ENCODE results near the gene KCNN3. TPM values are rescaled to one million over a fixed set of nuclear protein-coding genes. Genes with fewer than 3 reads are reported as not detected.

Gene KCNN3
- total RNA-seq, 1 experiment from 2014 or later: 1.3 TPM

GRCh38 chr1:154659823-154660592 is 210.1 kb downstream of the KCNN3 start:
- no peaks in the 10 kb centered on the region for H3K27me3 Mint-ChIP-seq (ENCODE audit: low read depth)
- ChIA-PET POLR2A (no interaction called here), CTCF (interaction anchor here (0.7 to 1.3 kb wide), 4 partner anchors 10 to 181 kb away, joined by 3 to 4 read pairs (median 4); no protein-coding TSS in a partner anchor)
- DNase-seq (ENCODE audit: low spot score): no peak
- ATAC-seq: no peak
- H3K9me3 Mint-ChIP-seq: peaks cover 2% of the 10 kb centered on the region; the same call in 1 of the 2 replicates
- no peak overlapping the region for H3K4me3 Mint-ChIP-seq
- TF ChIP-seq JUN (CRISPR knock-in tag; IDR thresholded peaks at IDR 0.05) (no peak), NR2C2 (CRISPR knock-in tag; IDR thresholded peaks at IDR 0.05) (no peak), IRF2 (CRISPR knock-in tag; IDR thresholded peaks at IDR 0.05; ENCODE audit: borderline replicate concordance, low read depth) (no peak), ZNF396 (CRISPR knock-in tag; IDR thresholded peaks at IDR 0.05; ENCODE audit: borderline replicate concordance) (no peak), TEAD1 (CRISPR knock-in tag; IDR thresholded peaks at IDR 0.05) (no peak), CBFB (CRISPR knock-in tag; IDR thresholded peaks at IDR 0.05; ENCODE audit: low read depth) (no peak), E2F5 (CRISPR knock-in tag; IDR thresholded peaks at IDR 0.05) (no peak), FOXK1 (CRISPR knock-in tag; IDR thresholded peaks at IDR 0.05) (no peak), ZNF121 (CRISPR knock-in tag; IDR thresholded peaks at IDR 0.05) (no peak), E2F4 (CRISPR knock-in tag; IDR thresholded peaks at IDR 0.05; ENCODE audit: borderline replicate concordance, low read depth) (no peak)
- TF ChIP-seq, protein P1, sequence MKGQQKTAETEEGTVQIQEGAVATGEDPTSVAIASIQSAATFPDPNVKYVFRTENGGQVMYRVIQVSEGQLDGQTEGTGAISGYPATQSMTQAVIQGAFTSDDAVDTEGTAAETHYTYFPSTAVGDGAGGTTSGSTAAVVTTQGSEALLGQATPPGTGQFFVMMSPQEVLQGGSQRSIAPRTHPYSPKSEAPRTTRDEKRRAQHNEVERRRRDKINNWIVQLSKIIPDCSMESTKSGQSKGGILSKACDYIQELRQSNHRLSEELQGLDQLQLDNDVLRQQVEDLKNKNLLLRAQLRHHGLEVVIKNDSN (CRISPR knock-in tag; IDR thresholded peaks at IDR 0.05): no peak
- no peaks in the 10 kb centered on the region for H3K36me3 Mint-ChIP-seq
- no peak overlapping the region for H3K27ac Mint-ChIP-seq
- H3K4me1 Mint-ChIP-seq: no peaks in the 10 kb centered on the region

DNA sequence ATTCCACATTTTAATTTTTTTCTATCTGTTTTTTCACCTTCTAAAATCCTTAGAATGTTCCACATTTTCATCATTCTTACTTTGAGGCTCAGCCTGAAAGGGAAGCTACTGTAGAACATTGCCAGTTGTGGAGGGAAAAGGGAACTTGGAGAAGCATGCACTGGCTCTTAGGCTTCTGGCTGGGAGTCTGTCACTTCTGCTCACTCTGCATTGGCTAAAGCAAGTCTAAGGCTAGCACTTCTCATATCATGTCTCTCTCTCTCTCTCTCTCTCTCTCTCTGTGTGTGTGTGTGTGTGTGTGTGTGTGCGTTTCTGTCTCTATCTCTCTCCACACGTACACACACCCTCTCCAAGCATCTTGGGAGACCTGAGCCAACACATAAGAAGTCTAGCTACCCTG is 212.5 kb downstream of the KCNN3 start:
- no peak for TF ChIP-seq RELA (CRISPR knock-in tag; IDR thresholded peaks at IDR 0.05; ENCODE audit: borderline replicate concordance)
- TF ChIP-seq, protein P2, sequence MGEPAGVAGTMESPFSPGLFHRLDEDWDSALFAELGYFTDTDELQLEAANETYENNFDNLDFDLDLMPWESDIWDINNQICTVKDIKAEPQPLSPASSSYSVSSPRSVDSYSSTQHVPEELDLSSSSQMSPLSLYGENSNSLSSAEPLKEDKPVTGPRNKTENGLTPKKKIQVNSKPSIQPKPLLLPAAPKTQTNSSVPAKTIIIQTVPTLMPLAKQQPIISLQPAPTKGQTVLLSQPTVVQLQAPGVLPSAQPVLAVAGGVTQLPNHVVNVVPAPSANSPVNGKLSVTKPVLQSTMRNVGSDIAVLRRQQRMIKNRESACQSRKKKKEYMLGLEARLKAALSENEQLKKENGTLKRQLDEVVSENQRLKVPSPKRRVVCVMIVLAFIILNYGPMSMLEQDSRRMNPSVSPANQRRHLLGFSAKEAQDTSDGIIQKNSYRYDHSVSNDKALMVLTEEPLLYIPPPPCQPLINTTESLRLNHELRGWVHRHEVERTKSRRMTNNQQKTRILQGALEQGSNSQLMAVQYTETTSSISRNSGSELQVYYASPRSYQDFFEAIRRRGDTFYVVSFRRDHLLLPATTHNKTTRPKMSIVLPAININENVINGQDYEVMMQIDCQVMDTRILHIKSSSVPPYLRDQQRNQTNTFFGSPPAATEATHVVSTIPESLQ (CRISPR knock-in tag; IDR thresholded peaks at IDR 0.05): no peak
- TF ChIP-seq ZNF317 (CRISPR knock-in tag; IDR thresholded peaks at IDR 0.05; ENCODE audit: borderline replicate concordance, low read depth): no peak
- TF ChIP-seq ELF4 (CRISPR knock-in tag; IDR thresholded peaks at IDR 0.05; ENCODE audit: low read depth): no peak
- TF ChIP-seq, protein P3, sequence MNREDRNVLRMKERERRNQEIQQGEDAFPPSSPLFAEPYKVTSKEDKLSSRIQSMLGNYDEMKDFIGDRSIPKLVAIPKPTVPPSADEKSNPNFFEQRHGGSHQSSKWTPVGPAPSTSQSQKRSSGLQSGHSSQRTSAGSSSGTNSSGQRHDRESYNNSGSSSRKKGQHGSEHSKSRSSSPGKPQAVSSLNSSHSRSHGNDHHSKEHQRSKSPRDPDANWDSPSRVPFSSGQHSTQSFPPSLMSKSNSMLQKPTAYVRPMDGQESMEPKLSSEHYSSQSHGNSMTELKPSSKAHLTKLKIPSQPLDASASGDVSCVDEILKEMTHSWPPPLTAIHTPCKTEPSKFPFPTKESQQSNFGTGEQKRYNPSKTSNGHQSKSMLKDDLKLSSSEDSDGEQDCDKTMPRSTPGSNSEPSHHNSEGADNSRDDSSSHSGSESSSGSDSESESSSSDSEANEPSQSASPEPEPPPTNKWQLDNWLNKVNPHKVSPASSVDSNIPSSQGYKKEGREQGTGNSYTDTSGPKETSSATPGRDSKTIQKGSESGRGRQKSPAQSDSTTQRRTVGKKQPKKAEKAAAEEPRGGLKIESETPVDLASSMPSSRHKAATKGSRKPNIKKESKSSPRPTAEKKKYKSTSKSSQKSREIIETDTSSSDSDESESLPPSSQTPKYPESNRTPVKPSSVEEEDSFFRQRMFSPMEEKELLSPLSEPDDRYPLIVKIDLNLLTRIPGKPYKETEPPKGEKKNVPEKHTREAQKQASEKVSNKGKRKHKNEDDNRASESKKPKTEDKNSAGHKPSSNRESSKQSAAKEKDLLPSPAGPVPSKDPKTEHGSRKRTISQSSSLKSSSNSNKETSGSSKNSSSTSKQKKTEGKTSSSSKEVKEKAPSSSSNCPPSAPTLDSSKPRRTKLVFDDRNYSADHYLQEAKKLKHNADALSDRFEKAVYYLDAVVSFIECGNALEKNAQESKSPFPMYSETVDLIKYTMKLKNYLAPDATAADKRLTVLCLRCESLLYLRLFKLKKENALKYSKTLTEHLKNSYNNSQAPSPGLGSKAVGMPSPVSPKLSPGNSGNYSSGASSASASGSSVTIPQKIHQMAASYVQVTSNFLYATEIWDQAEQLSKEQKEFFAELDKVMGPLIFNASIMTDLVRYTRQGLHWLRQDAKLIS (CRISPR knock-in tag; IDR thresholded peaks at IDR 0.05; ENCODE audit: borderline replicate concordance): no peak
- no peak for TF ChIP-seq NR2C2 (CRISPR knock-in tag; IDR thresholded peaks at IDR 0.05)
- TF ChIP-seq ESRRA (CRISPR knock-in tag; IDR thresholded peaks at IDR 0.05; ENCODE audit: borderline replicate concordance): no peak
- TF ChIP-seq JUN (CRISPR knock-in tag; IDR thresholded peaks at IDR 0.05): no peak
- TF ChIP-seq NR1H2 (CRISPR knock-in tag; IDR thresholded peaks at IDR 0.05): no peak
- TF ChIP-seq SMAD3 (CRISPR knock-in tag; IDR thresholded peaks at IDR 0.05; ENCODE audit: borderline replicate concordance): no peak
- no peak for TF ChIP-seq ZNF281 (CRISPR knock-in tag; IDR thresholded peaks at IDR 0.05)
- TF ChIP-seq, protein P4, sequence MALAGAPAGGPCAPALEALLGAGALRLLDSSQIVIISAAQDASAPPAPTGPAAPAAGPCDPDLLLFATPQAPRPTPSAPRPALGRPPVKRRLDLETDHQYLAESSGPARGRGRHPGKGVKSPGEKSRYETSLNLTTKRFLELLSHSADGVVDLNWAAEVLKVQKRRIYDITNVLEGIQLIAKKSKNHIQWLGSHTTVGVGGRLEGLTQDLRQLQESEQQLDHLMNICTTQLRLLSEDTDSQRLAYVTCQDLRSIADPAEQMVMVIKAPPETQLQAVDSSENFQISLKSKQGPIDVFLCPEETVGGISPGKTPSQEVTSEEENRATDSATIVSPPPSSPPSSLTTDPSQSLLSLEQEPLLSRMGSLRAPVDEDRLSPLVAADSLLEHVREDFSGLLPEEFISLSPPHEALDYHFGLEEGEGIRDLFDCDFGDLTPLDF (CRISPR knock-in tag; IDR thresholded peaks at IDR 0.05): no peak
- H3K27me3 Mint-ChIP-seq (ENCODE audit: low read depth): no peaks in the 10 kb centered on the region
- DNase-seq (ENCODE audit: low spot score) (no peak), ATAC-seq (no peak)
- H3K4me3 Mint-ChIP-seq: no peak overlapping the region
- peaks cover 7% of the 10 kb centered on the region; the same call in 1 of the 2 replicates for H3K9me3 Mint-ChIP-seq
- H3K4me1 Mint-ChIP-seq: peaks cover 6% of the 10 kb centered on the region
- ChIA-PET CTCF (no interaction called here), POLR2A (no interaction called here)
- H3K27ac Mint-ChIP-seq: no peak overlapping the region
- no peaks in the 10 kb centered on the region for H3K36me3 Mint-ChIP-seq

All from WTC11 (cell line).